ENCODE results near the gene LHX3. TPM values are rescaled to one million over a fixed set of nuclear protein-coding genes. Genes with fewer than 3 reads are reported as not detected.

LHX3 gene
- not detected in 2 replicates for total RNA-seq

DNA sequence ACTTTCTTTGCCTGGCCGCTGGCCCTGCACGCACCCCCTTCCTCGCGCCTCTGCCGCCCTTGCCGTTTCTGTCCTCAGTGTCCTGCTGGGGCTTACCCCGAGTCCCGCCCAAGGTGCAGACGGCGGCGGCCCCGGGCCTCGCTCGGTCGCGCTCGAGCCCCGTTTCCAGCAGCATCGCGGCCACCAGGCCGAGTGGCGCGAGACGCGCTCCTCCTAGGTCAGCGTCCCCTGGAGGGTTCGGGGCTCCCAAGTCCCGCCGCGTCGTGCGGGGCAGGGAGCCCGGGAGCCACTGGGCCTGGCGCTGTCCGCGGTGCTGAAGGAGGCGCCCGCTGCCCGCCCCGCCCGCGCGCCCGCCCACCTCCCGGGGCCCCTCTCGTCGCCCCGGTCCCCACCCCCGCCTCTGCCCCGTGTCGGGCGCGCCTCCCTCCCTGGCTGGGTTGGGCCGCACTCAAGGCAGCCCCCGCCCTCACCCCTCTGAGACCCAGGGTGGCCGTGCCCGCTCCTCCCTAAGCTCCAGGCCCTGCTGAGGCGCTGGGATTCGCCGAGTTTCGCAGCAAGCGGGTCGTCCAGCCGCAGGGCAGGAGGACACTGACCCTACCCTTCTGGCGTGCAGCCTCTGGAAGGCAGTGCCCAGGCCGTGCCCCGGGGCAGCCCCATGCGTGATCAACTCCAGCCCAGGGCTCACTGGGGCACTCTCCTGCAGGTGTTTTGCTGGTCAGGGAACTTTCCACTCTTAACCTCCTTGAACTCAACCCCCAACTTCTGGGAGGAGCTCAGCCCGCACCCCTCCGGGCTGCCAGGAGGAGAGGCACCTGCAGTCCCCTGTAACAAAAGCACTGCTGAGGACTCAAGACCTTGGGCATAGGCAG is at the start of gene LHX3:
Gene LHX3 (minus strand): TSS at position 291 of the 869 bp plus-strand sequence. CDS start 116 bp downstream, at position 175.

DNA sequence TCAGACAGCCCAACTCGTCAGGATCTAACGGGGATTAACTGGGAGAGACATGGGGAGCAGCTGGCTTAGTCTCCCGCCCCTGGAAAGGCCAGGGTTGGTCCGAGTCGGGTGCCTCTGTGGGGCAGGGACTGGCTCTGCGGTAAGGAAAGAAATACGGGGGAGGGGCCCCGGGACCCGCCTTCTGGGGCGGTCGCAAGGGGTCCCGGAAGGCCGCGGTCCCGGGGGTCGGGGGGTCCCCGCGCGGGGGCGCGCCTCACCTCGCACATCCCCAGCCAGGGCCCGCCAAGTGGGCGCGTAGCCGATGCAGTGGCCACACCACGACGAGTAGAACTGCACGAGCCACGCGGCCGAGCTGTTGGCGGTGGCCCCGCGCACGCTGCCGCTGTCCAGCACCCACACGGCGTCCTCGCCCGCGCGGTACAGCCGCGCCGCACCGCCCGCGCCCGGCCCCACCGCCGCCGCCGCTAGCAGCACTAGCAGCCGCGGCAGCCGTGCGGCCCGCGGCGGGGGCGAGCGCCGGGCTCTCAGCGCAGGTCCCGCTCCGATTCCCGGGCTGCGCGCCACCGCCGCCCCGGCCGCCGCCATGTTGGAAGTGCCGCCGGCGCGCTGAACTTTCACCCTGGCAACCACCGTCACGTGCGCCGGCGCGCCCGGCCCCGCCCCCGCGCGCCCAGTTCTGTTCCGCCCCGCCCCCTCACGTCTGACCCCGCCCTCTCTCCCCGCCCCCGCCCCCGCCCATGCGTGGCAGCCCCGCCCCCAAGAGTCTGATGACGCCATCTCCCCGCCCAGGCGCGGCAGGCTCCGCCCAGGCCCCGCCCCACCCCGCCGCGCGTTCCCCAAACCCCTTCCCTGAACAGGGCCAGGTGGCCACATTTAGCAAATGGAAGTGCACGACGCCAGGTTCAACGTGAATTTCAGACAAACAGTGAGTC is 40.6 kb upstream of the LHX3 start, which contains the start of gene QSOX2:
Gene QSOX2 (minus strand): TSS at position 594 of the 932 bp plus-strand sequence. CDS start 9 bp downstream, at position 585.

Other genes starting within 250 kb of the LHX3 start
- 38.0 and 57.3 TPM in 2 replicates for gene UBAC1, start 243.8 kb downstream of the LHX3 start, total RNA-seq
- gene NACC2, start 109.8 kb downstream of the LHX3 start, total RNA-seq: 9.7 and 11.5 TPM in 2 replicates
- 51.4 and 53.0 TPM in 2 replicates for gene TMEM250, start 86.3 kb downstream of the LHX3 start, total RNA-seq
- gene QSOX2, start 40.7 kb upstream of the LHX3 start, total RNA-seq: 12.3 and 15.1 TPM in 2 replicates
- gene CCDC187, start 99.0 kb upstream of the LHX3 start, total RNA-seq: not detected in 2 replicates
- gene GPSM1, start 122.4 kb upstream of the LHX3 start, total RNA-seq: 6.9 and 18.3 TPM in 2 replicates
- gene DNLZ, start 158.6 kb upstream of the LHX3 start, total RNA-seq: 25.3 and 30.5 TPM in 2 replicates
- 0.08 and 0.19 TPM in 2 replicates for gene CARD9, start 168.5 kb upstream of the LHX3 start, total RNA-seq
- gene SNAPC4, start 195.0 kb upstream of the LHX3 start, total RNA-seq: 7.6 and 10.5 TPM in 2 replicates
- 48.7 and 61.1 TPM in 2 replicates for gene ENTR1, start 205.5 kb upstream of the LHX3 start, total RNA-seq
- gene PMPCA, start 205.5 kb upstream of the LHX3 start, total RNA-seq: 45.6 and 64.0 TPM in 2 replicates
- gene INPP5E, start 234.7 kb upstream of the LHX3 start, total RNA-seq: 8.8 and 10.5 TPM in 2 replicates

All from hair follicular keratinocyte (primary cell).